Body of pancreas (tissue), 4 donors: Measurements from ENCODE around the gene ALX3. TPM values are rescaled to one million over a fixed set of nuclear protein-coding genes. Genes with fewer than 3 reads are reported as not detected.

ENCODE experiments used
- ATAC-seq: fragments of 150-250 bp; one replicate; pipeline ENCODE4 v1.9.1; 2016
- DNase-seq, 4 donors: peaks; one replicate each; pipeline ENCODE4 v3.0.0-alpha.2; 2019
- H3K27ac ChIP-seq, 4 donors: fragments of 200-600 bp; sonication (generic); 1 replicate in 3 of 4; 2 replicates in 1 of 4; pipeline versions ENCODE4 v1.5.1 to v1.6.1; 2016 to 2019; ENCODE audit warnings: mild to moderate bottlenecking in 1 of 4, mixed read lengths in 1 of 4, moderate library complexity in 1 of 4
- H3K27me3 ChIP-seq, 2 donors: fragments of 200-600 bp; sonication (generic); one replicate each; pipeline ENCODE4 v1.6.0; 2016; ENCODE audit warnings: mild to moderate bottlenecking in 1 of 2
- H3K36me3 ChIP-seq, 2 donors: fragments of 200-600 bp; sonication (generic); replicated peaks in 1 of 2; 2 replicates each; pipeline ENCODE4 v1.5.1; 2016; ENCODE audit warnings: low read depth in 2 of 2; ENCODE audit not compliant: insufficient read depth in 1 of 2
- H3K4me1 ChIP-seq: fragments of 200-600 bp; sonication (generic); one replicate; pipeline ENCODE4 v1.6.0; 2016
- H3K4me3 ChIP-seq, 2 donors: fragments of 200-600 bp; sonication (generic); 1 replicate in 1 of 2; 2 replicates in 1 of 2; pipeline ENCODE4 v1.5.1; 2016 to 2019
- H3K9me3 ChIP-seq, 3 donors: fragments of 200-600 bp; sonication (generic); 1 replicate in 2 of 3; 2 replicates in 1 of 3; pipeline ENCODE4 v1.5.1; 2016
- CTCF ChIP-seq, 7 experiments: fragments of 450-650 bp in 4 of 7; fragments of 200-600 bp in 3 of 7; sonication (generic) in 3 of 7; IDR thresholded peaks; one replicate each; pipeline ENCODE4 v1.5.1; 2016 to 2019; ENCODE audit warnings: antibody characterized with exemption in 7 of 7
- POLR2A ChIP-seq, 3 donors: fragments of 450-650 bp; IDR thresholded peaks; one replicate each; pipeline ENCODE4 v1.6.1; 2016; ENCODE audit warnings: antibody characterized with exemption in 3 of 3, mild to moderate bottlenecking in 2 of 3
- WGBS, 2 donors: methylation state at CpG; one replicate each; pipeline ENCODE4 v1.1.5; 2017; 5-methylcytosine and 5-hydroxymethylcytosine counted together
- intact Hi-C: fragments of 100-400 bp; cut with DNase I; formaldehyde crosslinking; loops from one replicate; pipeline ENCODE4 v1.15.1; 2023
- total RNA-seq, 2 donors: library from RNA; depleted of rRNA; stranded (reverse); fragments of >200 nt; gene quantifications; one replicate each; pipeline ENCODE4 v1.1.0, GENCODE V29; 2016

ALX3 gene
- total RNA-seq, 2 donors from 2014 or later: not detected

GRCh38 chr1:110114173-110114572 is 43.7 kb upstream of the ALX3 start:
- Histone ChIP-seq H3K4me3 (no peak overlapping the region), H3K9me3 (no peaks in the 10 kb centered on the region), H3K27me3 (no peaks in the 10 kb centered on the region), H3K4me1 (no peaks in the 10 kb centered on the region), H3K36me3 (no peaks in the 10 kb centered on the region), H3K27ac (no peak overlapping the region)
- DNase-seq: no peak
- ATAC-seq: no peak
- intact Hi-C loops: no loop called here
- no peak for TF ChIP-seq POLR2A (IDR thresholded peaks at IDR 0.05)
- no peak for TF ChIP-seq CTCF (IDR thresholded peaks at IDR 0.05)
- WGBS, 2 donors: 78 to 100% methylated on average over 1 to 5 of the region's 5 CpGs

- no peak overlapping the region for H3K27ac ChIP-seq
- TF ChIP-seq CTCF (IDR thresholded peaks at IDR 0.05) (no peak), POLR2A (IDR thresholded peaks at IDR 0.05) (no peak)
- no peaks in the 10 kb centered on the region for H3K27me3 ChIP-seq
- H3K4me1 ChIP-seq: no peaks in the 10 kb centered on the region
- H3K9me3 ChIP-seq: no peaks in the 10 kb centered on the region
- 49 to 56% methylated on average over 5 of the region's 5 CpGs for WGBS, 2 donors
- H3K36me3 ChIP-seq: no peaks in the 10 kb centered on the region
- no peak for ATAC-seq
- intact Hi-C loops: no loop called here
- no peak overlapping the region for H3K4me3 ChIP-seq
- no peak for DNase-seq
Measured at GRCh38 chr1:110113551-110113950, 43.1 kb upstream of the ALX3 start.

- Histone ChIP-seq H3K4me1 (no peaks in the 10 kb centered on the region), H3K27ac (no peak overlapping the region), H3K9me3 (no peaks in the 10 kb centered on the region), H3K27me3 (no peaks in the 10 kb centered on the region), H3K4me3 (no peak overlapping the region), H3K36me3 (no peaks in the 10 kb centered on the region)
- WGBS, 2 donors: 35 to 60% methylated on average over 5 to 9 of the region's 9 CpGs
- TF ChIP-seq POLR2A (IDR thresholded peaks at IDR 0.05) (no peak), CTCF (IDR thresholded peaks at IDR 0.05) (no peak)
- intact Hi-C loops: no loop called here
- DNase-seq (peak in 1 of 4 donors; percentile 30), ATAC-seq (no peak)
Measured at GRCh38 chr1:110112656-110113055, 42.2 kb upstream of the ALX3 start.

GRCh38 chr1:110112143-110112542 is 41.7 kb upstream of the ALX3 start, which contains the start of gene UBL4B:
Gene UBL4B, plus strand, starts transcription at chr1:110112443. Its CDS starts 92 bp downstream, at chr1:110112535.
- no peak within 1 kb of the TSS for H3K27ac ChIP-seq
- WGBS, 2 donors: 72 to 81% methylated on average over 5 of the region's 5 CpGs
- intact Hi-C loops: no loop called here
- ATAC-seq: no peak
- no peak for DNase-seq
- no peak within 1 kb of the TSS for H3K4me3 ChIP-seq
- no peaks in the 10 kb centered on the region for H3K4me1 ChIP-seq
- no peaks in the 10 kb centered on the region for H3K9me3 ChIP-seq
- no peak for TF ChIP-seq CTCF (IDR thresholded peaks at IDR 0.05)
- TF ChIP-seq POLR2A (IDR thresholded peaks at IDR 0.05): no peak
- H3K36me3 ChIP-seq: no peaks in the 10 kb centered on the region
- no peaks in the 10 kb centered on the region for H3K27me3 ChIP-seq

- Histone ChIP-seq H3K9me3 (no peaks in the 10 kb centered on the region), H3K4me1 (no peaks in the 10 kb centered on the region), H3K27ac (no peak overlapping the region), H3K4me3 (no peak overlapping the region), H3K36me3 (no peaks in the 10 kb centered on the region), H3K27me3 (no peaks in the 10 kb centered on the region)
- no peak for TF ChIP-seq CTCF (IDR thresholded peaks at IDR 0.05)
- intact Hi-C loops: no loop called here
- no peak for ATAC-seq
- WGBS, 2 donors: 82 to 90% methylated on average over 3 to 4 of the region's 4 CpGs
- DNase-seq: no peak
Measured at GRCh38 chr1:110111081-110111480, 40.6 kb upstream of the ALX3 start.
